Panc1 (cell line): Measurements from ENCODE around the gene LINC01488.

ENCODE experiments used
- CTCF ChIP-seq: fragments of 450-650 bp; IDR thresholded peaks from 2 replicates; pipeline ENCODE4 v1.5.1; 2017; ENCODE audit warnings: mild to moderate bottlenecking
- POLR2AphosphoS5 ChIP-seq: IDR thresholded peaks from 2 replicates; pipeline ENCODE4 v1.6.1; 2012; ENCODE audit warnings: mild to moderate bottlenecking, low read depth, low read length, moderate library complexity
- REST ChIP-seq, 2 experiments: IDR thresholded peaks; 2 replicates each; pipeline ENCODE4 v1.6.1; 2011 to 2012; ENCODE audit warnings: low read depth in 2 of 2, control low read depth in 1 of 2, low read length in 1 of 2, mild to moderate bottlenecking in 1 of 2, moderate library complexity in 1 of 2; ENCODE audit not compliant: insufficient read depth in 1 of 2
- SIN3A ChIP-seq: IDR thresholded peaks from 2 replicates; pipeline ENCODE4 v1.6.1; 2012; ENCODE audit warnings: low read depth, mild to moderate bottlenecking, low read length, moderate library complexity, borderline replicate concordance; ENCODE audit not compliant: insufficient read depth

- TF ChIP-seq CTCF (no peak), SIN3A (no peak), POLR2AphosphoS5 (no peak), REST (IDR thresholded peaks at IDR 0.05; ENCODE audit: insufficient read depth in 1 of 2, low read depth in 2 of 2, low read length in 1 of 2) (no peak)
These were observed 50.2 kb downstream of the LINC01488 start for GRCh38 chr11:69531717-69532088.
